Large intestine (tissue), 3 donors: Measurements from ENCODE around the gene FBLN1. TPM values are rescaled to one million over a fixed set of nuclear protein-coding genes. Genes with fewer than 3 reads are reported as not detected.
"Not testable (repeated sequence)": the region's sequence is repeated elsewhere in the genome, so short reads cannot be mapped to it uniquely, and the experiment has no call there.

Experiments used
- DNase-seq, 2 donors: peaks; one replicate each; pipeline versions ENCODE4 v3.0.0 to v3.0.0-alpha.2; 2013
- H3K27ac ChIP-seq: one replicate; pipeline ENCODE4 v1.5.1; 2013; ENCODE audit warnings: low read length
- H3K27me3 ChIP-seq: 2 replicates; pipeline ENCODE4 v1.6.1; 2013; ENCODE audit warnings: low read length; ENCODE audit not compliant: control insufficient read depth, insufficient read depth
- H3K36me3 ChIP-seq: 2 replicates; pipeline ENCODE4 v1.6.1; 2013; ENCODE audit warnings: low read length; ENCODE audit not compliant: control insufficient read depth, insufficient read depth
- H3K4me1 ChIP-seq: one replicate; pipeline ENCODE4 v1.6.1; 2013; ENCODE audit warnings: low read length; ENCODE audit not compliant: control insufficient read depth, insufficient read depth
- H3K4me3 ChIP-seq: one replicate; pipeline ENCODE4 v1.5.1; 2013; ENCODE audit warnings: low read length
- H3K9me3 ChIP-seq: one replicate; pipeline ENCODE4 v1.6.1; 2013; ENCODE audit warnings: mild to moderate bottlenecking, low read depth, low read length, moderate library complexity; ENCODE audit not compliant: control insufficient read depth
- WGBS: methylation state at CpG from one replicate; pipeline ENCODE4 v1.1.5; 2013; ENCODE audit warnings: low lambda C conversion rate; ENCODE audit not compliant: insufficient coverage; 5-methylcytosine and 5-hydroxymethylcytosine counted together
- polyA plus RNA-seq: library from polyadenylated mRNA; unstranded; fragments of 120-200 nt; gene quantifications from one replicate; pipeline ENCODE4 v1.2.1, GENCODE V29; 2013

Gene FBLN1
- polyA plus RNA-seq, 1 donor, result 70.4 TPM

DNA sequence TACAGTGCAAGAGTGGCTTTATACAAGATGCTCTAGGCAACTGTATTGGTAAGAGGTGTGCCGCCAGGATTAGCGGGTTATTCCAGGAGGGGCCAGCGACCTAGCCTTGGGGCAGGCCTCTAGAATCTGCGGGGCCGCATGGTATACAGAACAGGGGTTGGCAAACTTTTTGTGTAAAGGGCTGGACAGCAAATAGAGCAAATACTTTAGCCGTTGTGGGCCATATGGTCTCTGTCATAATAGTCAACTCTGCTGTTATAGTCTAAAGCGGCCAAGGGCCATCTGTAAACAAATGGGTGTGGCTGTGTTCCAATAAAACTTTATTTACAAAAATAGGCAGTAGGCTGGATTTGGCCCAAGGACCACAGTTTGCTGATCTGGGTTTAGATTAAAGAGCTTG, 32.6 kb downstream of the FBLN1 start:
- no CpG with 5 or more reads among the region's 7 CpGs for WGBS
- H3K36me3 ChIP-seq, result peaks cover 27% of the 10 kb centered on the region
- no peaks in the 10 kb centered on the region for H3K9me3 ChIP-seq
- H3K27ac ChIP-seq, result no peak overlapping the region
- DNase-seq, result no peak
- no peaks in the 10 kb centered on the region for H3K4me1 ChIP-seq
- no peaks in the 10 kb centered on the region for H3K27me3 ChIP-seq
- no peak overlapping the region for H3K4me3 ChIP-seq

DNA sequence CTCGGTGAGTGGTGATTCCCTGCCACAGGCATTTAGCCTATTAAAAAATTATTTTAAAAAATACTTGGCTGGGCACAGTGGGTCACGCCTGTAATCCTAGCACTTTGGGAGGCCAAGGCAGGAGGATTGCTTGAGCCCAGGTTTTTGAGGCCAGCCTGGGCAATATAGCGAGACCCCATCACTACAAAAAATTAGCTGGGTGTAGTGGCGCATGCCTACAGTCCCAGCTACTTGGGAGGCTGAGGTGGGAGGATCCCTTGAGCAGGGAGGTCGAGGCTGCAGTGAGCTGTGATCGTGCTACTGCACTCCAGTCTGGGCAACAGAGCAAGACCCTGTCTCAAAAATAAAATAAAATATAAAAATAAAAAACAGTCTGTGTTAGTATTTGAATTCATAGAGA, 33.2 kb downstream of the FBLN1 start:
- WGBS, result 100% methylated on average over 2 of the region's 6 CpGs
- H3K36me3 ChIP-seq, result peaks cover 28% of the 10 kb centered on the region
- not testable (repeated sequence) for H3K4me3 ChIP-seq, H3K4me1 ChIP-seq, H3K9me3 ChIP-seq, DNase-seq, H3K27ac ChIP-seq, H3K27me3 ChIP-seq

GRCh38 chr22:45537734-45538181, 35.1 kb downstream of the FBLN1 start:
- WGBS, result no CpG with 5 or more reads among the region's 15 CpGs
- peaks cover 32% of the 10 kb centered on the region for H3K36me3 ChIP-seq
- H3K27ac ChIP-seq, result no peak overlapping the region
- no peak overlapping the region for H3K4me3 ChIP-seq
- H3K4me1 ChIP-seq, result no peaks in the 10 kb centered on the region
- no peaks in the 10 kb centered on the region for H3K9me3 ChIP-seq
- no peak for DNase-seq
- no peaks in the 10 kb centered on the region for H3K27me3 ChIP-seq

DNA sequence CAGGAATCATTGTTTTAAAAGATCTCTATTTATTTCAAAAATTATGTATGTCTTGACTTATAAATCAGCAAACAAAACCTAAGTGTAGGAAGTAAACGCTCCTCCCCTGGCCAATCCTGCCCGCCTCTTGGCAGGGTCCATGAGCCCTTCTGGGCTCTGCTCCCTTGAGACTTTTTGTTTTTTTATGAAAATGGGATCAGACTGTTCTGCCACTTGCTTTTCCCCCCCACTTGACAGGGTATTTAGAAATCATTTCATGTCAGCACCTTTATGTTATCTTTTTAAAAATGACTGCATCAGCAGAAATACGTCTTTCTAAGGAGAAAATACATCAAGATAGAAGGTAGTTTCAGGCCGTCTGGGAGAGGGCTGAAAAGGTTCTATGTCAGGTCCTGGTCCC, 35.6 kb downstream of the FBLN1 start:
- WGBS, result no CpG with 5 or more reads among the region's 4 CpGs
- H3K36me3 ChIP-seq, result peaks cover 32% of the 10 kb centered on the region
- no peak overlapping the region for H3K4me3 ChIP-seq
- H3K4me1 ChIP-seq, result no peaks in the 10 kb centered on the region
- DNase-seq, result no peak
- H3K9me3 ChIP-seq, result no peaks in the 10 kb centered on the region
- no peak overlapping the region for H3K27ac ChIP-seq
- H3K27me3 ChIP-seq, result no peaks in the 10 kb centered on the region

GRCh38 chr22:45540122-45540521, 37.4 kb downstream of the FBLN1 start:
- Histone ChIP-seq H3K27me3 (no peaks in the 10 kb centered on the region), H3K9me3 (no peaks in the 10 kb centered on the region), H3K4me1 (no peaks in the 10 kb centered on the region), H3K4me3 (no peak overlapping the region), H3K36me3 (peaks cover 42% of the 10 kb centered on the region), H3K27ac (no peak overlapping the region)
- no CpG with 5 or more reads among the region's 8 CpGs for WGBS
- no peak for DNase-seq

GRCh38 chr22:45541382-45541979, 38.8 kb downstream of the FBLN1 start:
- Histone ChIP-seq H3K4me3 (no peak overlapping the region), H3K27me3 (no peaks in the 10 kb centered on the region), H3K36me3 (peaks cover 46% of the 10 kb centered on the region), H3K9me3 (no peaks in the 10 kb centered on the region), H3K4me1 (no peaks in the 10 kb centered on the region), H3K27ac (no peak overlapping the region)
- DNase-seq, result no peak
- no CpG with 5 or more reads among the region's 7 CpGs for WGBS

DNA sequence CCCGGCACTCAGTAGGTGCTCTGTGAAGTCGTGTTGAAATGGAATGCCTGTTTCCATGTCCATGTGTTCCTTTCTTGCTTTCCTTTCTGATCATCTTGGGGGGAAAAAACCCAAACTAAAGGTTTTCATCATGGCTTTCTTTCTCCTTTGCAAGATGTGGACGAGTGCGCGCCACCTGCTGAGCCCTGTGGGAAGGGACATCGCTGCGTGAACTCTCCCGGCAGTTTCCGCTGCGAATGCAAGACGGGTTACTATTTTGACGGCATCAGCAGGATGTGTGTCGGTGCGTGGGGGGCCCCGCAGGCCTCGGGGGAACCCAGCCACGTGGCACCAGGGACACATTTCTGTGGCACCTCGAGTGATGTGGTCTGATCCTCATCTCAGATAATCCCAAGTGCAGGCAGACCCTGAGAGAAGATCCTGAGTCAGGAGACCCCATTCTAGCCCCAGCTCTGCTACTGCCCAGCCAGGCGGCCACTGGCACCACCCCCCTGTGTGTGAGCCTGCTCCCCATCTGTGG, 39.4 kb downstream of the FBLN1 start:
- DNase-seq, result no peak
- Histone ChIP-seq H3K9me3 (no peaks in the 10 kb centered on the region), H3K36me3 (peaks cover 48% of the 10 kb centered on the region)

DNA sequence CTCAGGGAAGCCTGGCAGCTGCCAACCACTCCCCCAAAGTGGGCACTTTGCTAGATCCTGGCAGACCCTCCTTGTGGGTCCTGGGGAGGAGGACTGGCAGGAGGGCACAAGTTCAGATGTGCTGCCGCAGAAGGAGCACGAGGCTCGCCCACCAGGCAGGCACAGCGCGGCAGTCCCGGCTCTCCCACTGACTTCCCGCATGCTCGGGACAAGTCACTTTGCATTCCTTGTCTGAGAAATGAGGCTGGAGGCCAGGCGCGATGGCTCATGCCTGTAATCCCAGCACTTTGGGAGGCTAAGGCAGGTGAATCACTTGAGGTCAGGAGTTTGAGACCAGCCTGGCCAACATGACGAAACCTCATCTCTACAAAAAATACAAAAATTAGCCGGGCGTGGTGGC, 40.1 kb downstream of the FBLN1 start:
- not testable (repeated sequence) for H3K4me3 ChIP-seq, H3K27ac ChIP-seq, H3K4me1 ChIP-seq, DNase-seq, H3K9me3 ChIP-seq, H3K27me3 ChIP-seq
- no CpG with 5 or more reads among the region's 13 CpGs for WGBS
- peaks cover 53% of the 10 kb centered on the region for H3K36me3 ChIP-seq

More for the DNA sequence above, 39.4 kb downstream of the FBLN1 start:
- whole genome bisulfite sequencing, result no CpG with 5 or more reads among the region's 19 CpGs
- Histone ChIP-seq H3K4me1 (no peaks in the 10 kb centered on the region), H3K4me3 (no peak overlapping the region), H3K27ac (no peak overlapping the region), H3K27me3 (no peaks in the 10 kb centered on the region)

- H3K4me1 ChIP-seq, result no peaks in the 10 kb centered on the region
- H3K9me3 ChIP-seq, result no peaks in the 10 kb centered on the region
- H3K27ac ChIP-seq, result no peak overlapping the region
- peaks cover 58% of the 10 kb centered on the region for H3K36me3 ChIP-seq
- no peaks in the 10 kb centered on the region for H3K27me3 ChIP-seq
- no CpG with 5 or more reads among the region's 13 CpGs for WGBS
- no peak for DNase-seq
- H3K4me3 ChIP-seq, result no peak overlapping the region
These were observed 40.6 kb downstream of the FBLN1 start for GRCh38 chr22:45543243-45543642.

- no peak overlapping the region for H3K4me3 ChIP-seq
- peaks cover 68% of the 10 kb centered on the region for H3K36me3 ChIP-seq
- H3K9me3 ChIP-seq, result no peaks in the 10 kb centered on the region
- no peaks in the 10 kb centered on the region for H3K4me1 ChIP-seq
- DNase-seq, result no peak
- WGBS, result 80% methylated on average over 1 of the region's 12 CpGs
- no peak overlapping the region for H3K27ac ChIP-seq
- no peaks in the 10 kb centered on the region for H3K27me3 ChIP-seq
These were observed 42.0 kb downstream of the FBLN1 start for GRCh38 chr22:45544588-45545170.
